Panc1 (cell line): ENCODE results near the gene SCAF1.
A peak's percentile ranks its signal among the peaks of the same experiment; 100 is the strongest.

Experiments used
- CTCF ChIP-seq: fragments of 450-650 bp; IDR thresholded peaks from 2 replicates; pipeline ENCODE4 v1.5.1; 2017; ENCODE audit warnings: mild to moderate bottlenecking
- POLR2AphosphoS5 ChIP-seq: IDR thresholded peaks from 2 replicates; pipeline ENCODE4 v1.6.1; 2012; ENCODE audit warnings: mild to moderate bottlenecking, low read depth, low read length, moderate library complexity
- REST ChIP-seq, 2 experiments: IDR thresholded peaks; 2 replicates each; pipeline ENCODE4 v1.6.1; 2011 to 2012; ENCODE audit warnings: low read depth in 2 of 2, control low read depth in 1 of 2, low read length in 1 of 2, mild to moderate bottlenecking in 1 of 2, moderate library complexity in 1 of 2; ENCODE audit not compliant: insufficient read depth in 1 of 2
- SIN3A ChIP-seq: IDR thresholded peaks from 2 replicates; pipeline ENCODE4 v1.6.1; 2012; ENCODE audit warnings: low read depth, mild to moderate bottlenecking, low read length, moderate library complexity, borderline replicate concordance; ENCODE audit not compliant: insufficient read depth
- TCF7L2 ChIP-seq: IDR thresholded peaks from 2 replicates; pipeline ENCODE4 v1.6.1; 2011; ENCODE audit warnings: mild to moderate bottlenecking, low read depth, low read length, inconsistent platforms

GRCh38 chr19:49631014-49631588, 10.9 kb upstream of the SCAF1 start:
- no peak for TF ChIP-seq CTCF
- peak; percentile 35; the same call in 1 of the 2 replicates for TF ChIP-seq POLR2AphosphoS5
- no peak for TF ChIP-seq REST (IDR thresholded peaks at IDR 0.05; ENCODE audit: insufficient read depth in 1 of 2, low read depth in 2 of 2, low read length in 1 of 2)
- no peak for TF ChIP-seq SIN3A
- no peak for TF ChIP-seq TCF7L2
